ENCODE data around the gene HLF.

GRCh38 chr17:55294042-55294751 is 29.4 kb downstream of the HLF start:
- TF ChIP-seq CTCF (IDR thresholded peaks at IDR 0.05): no peak
- no peak for TF ChIP-seq POLR2A (IDR thresholded peaks at IDR 0.05)

Measured in stomach (tissue), 4 donors.